Measurements from ENCODE around the gene DOCK3.
"Not testable (repeated sequence)": the region's sequence is repeated elsewhere in the genome, so short reads cannot be mapped to it uniquely, and the experiment has no call there.

Gene DOCK3

DNA sequence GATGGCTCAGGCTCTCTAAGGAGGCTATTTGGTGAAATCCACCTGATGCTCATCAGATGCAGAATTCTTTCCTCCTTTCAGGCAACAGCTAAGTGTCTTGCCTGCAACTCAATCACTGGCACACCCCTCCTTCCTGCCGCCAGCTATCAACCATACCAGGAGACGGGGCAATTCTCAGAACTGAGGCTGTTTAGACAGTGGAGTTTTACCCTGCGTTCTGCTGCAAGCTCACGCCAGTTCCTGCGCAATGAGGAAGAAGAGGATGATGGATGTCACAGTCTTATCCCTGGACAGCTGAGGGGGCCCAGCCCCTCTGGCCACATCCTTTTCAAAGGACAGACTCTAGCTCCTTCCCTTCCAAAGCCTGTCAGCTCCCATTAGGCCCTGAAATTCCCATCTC, 703.3 kb downstream of the DOCK3 start:
- no peak for DNase-seq

- no peak for DNase-seq
These were observed 704.0 kb downstream of the DOCK3 start for GRCh38 chr3:51378726-51379125.

DNA sequence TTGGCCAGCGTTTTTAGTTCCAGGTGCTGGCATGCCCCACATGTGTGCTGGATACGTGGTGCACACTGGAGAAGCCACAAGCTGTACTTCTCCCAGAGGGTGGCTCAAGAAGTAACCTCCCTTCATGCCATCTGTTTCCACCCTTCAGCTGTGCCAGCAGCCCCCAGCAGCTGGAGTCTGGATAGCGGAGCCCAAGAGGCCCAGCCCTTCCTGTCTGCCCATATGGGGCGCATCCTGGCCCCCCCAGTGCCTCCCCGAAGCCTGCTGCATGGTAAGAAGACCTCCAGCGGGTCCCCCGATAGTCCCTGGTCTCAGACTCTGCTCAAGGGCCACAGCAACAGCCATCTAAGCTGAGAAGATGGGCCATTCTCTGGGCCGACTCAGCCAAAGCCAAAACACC, 704.6 kb downstream of the DOCK3 start:
- no peak for DNase-seq

DNA sequence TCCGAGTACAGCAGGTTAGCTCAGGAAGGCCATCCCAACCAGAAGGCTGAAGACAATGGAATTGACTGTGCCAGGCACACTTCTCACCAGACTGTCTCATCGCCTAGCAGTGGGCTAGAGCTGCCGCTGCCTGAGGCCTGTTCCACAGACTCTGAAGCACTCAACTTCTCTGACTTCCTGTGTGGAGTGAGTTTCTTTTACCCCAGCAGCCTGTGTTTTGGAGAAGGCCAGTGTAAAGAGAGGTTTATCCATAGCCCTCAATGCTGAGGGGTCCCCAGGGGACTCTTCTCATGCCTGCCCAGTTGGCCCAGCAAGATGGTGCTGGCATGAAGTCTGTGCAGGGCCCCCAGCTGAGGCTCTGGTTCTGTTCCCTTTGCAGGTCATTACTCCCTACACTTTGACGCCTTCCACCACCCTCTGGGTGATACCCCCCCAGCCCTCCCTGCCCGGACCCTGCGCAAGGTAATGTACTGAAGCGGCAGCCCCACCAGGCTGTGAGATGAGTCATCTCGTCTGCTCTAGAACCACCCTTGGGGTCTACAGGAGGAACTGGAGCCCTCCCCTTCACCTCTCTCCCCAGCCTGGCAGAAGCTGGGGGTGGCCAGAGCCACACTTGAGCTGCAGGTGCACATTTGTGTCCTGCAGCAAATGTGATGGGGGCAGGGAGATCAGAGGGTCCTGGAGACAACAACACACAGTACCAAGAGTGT, 705.2 kb downstream of the DOCK3 start:
- no peak for DNase-seq

GRCh38 chr3:51380601-51381332, 706.0 kb downstream of the DOCK3 start:
- DNase-seq, result no peak

DNA sequence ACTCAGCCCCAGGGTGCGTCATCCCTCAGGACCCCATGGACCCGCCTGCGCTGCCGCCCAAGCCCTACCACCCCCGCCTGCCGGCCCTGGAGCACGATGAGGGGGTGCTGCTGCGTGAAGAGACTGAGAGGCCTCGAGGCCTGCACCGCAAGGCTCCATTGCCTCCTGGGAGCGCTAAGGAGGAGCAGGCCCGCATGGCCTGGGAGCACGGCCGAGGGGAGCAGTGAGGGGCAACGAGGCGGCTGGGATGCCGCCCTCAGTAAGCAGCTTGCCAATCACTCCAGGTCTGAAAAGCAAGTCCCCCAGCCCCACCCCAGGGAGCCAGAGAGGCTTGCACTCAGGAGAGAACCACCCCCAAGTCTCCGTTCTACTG, 706.6 kb downstream of the DOCK3 start:
- DNase-seq, result no peak

DNA sequence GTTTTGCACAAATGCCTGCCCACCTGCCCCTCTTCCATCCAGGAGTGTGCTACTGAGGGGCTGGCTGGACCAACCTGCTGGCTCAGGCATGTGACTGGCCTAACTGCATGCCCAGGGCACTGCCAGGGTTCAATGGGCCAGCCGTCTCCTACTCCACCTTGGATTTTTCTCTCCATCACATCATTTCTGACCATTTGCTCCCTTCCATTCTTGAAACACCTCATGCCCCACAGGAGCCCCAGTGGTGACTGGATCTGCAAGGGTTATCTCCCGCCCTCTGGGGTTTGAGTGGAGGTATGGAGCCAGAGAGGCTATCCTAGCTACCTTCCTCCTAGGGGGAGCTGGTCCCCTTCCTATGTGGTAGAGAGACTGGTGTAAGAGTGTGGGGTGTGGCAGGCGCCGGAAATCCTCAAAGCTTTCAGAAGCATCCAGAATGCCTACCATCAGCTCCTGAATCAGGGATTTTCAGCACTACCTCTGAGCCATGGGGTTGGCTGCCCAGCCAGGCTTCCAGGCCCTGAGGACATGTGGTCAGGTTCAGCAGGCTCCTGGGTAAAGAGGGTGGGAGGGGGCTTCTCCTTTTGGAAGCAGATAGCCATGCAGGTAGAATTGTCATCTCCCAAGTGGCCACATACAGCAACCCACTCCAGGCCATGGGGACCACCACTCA, 707.5 kb downstream of the DOCK3 start:
- DNase-seq, result no peak

DNA sequence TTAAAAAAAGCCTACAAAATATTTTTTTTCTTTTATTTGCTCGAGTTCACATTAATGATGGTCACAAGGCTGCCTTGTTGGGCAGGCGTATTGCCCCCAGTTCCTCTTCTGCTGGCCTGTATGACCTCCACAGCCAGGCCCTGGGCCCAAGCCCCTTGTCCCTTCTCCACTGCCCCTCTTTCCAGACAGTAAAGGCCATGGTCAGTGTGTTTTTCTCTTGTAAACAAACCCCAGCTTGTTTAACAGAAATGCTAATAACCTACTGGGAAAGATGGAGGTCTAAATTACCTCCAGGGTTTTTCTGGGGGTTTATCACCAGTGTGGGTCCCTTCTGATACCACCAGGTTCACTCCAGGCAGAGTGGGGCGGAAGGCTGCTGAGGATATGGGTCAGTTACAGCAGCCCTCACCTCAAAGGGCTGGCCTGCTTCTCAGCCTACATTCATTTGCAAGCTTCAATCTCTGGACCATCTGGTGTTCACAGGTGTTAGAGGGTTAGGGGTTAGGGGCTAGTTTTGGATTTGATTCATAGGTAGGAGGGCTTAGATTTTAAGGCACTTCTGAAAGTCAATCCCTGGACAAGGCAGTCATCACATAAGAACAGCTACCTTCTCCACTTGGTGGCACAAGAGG, 708.3 kb downstream of the DOCK3 start:
- no peak for DNase-seq

- DNase-seq, result no peak
These were observed 709.5 kb downstream of the DOCK3 start for GRCh38 chr3:51384055-51384725.

DNA sequence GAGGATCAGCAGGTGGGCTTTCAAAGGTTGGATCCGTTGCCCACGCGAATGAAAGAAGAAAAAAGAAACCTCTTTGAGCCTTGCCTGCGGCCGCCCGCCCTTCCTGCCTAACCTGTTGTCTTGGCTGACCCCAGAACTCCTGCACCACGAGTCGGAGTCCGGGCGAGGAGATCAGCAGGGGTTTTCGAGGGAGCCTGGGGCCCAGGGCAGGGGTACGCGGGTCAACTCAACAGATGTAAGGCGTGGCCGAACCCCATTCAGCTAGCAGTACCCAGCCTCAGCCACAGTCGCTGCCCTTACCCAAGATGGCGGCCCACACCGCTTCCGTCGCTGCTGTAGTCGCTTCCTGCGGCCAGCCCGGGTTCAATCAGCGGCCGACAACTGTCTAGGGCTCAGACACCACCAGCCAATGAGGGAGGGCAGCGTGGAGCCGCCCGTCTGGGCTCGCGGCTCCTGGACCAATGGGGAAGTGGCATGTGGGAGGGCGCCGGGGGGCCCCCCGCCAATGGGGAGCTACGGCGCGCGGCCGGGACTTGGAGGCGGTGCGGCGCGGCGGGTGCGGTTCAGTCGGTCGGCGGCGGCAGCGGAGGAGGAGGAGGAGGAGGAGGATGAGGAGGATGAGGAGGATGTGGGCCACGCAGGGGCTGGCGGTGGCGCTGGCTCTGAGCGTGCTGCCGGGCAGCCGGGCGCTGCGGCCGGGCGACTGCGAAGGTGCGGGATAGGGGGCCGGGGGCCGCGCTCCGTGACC, 710.2 kb downstream of the DOCK3 start, which contains the start of gene MANF:
Gene MANF, plus strand, starts transcription at position 566 of the 748 bp plus-strand sequence. Its CDS starts 52 bp downstream, at position 618.
- DNase-seq, result peak; percentile 94

- DNase-seq, result no peak
These were observed 710.9 kb downstream of the DOCK3 start for GRCh38 chr3:51385621-51386091.

DNA sequence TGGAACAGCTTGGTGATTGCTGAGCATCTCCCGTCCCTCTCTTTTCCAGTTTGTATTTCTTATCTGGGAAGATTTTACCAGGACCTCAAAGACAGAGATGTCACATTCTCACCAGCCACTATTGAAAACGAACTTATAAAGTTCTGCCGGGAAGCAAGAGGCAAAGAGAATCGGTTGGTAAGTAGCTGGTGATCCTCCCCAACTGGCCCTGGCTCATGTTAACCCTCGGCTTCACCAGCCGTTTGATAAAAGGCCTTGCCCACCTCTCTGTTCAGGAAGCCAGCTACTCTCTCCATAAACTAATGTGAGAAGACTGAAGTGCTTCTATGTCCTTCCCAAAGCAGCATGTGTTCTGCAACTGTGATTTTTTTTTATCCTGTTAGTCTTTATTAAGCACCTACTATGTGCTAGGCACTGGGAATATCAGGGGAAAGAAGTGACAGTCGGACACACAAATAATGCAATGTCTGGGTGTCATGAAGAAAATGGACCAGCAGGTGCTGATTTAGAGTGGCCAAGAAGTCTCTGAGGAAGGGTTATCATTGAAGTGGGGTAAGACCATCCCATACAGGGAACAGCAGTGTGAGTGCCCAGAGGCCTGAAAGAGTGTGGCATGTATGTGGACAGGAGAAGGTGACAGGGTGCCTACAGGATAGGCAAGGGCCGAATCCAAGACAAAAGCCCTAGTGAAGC, 711.6 kb downstream of the DOCK3 start:
- DNase-seq, result no peak

DNA sequence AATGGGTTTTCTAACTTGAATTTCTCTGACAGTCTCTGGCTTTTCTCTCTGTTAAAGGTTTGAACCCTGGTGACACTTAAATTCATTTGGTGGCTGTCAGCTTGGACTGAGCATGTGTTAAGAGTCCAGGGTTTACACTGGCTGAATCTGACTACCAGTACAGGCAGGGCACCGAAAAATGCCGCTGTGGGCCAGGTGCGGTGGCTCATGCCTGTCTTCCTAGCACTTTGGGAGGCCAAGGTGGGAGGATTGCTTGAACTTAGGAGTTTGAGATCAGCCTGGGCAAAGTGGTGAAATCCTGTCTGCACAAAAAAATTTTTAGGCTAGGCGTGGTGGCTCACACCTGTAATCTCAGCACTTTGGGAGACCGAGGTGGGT, 712.1 kb downstream of the DOCK3 start:
- DNase-seq, result no peak

GRCh38 chr3:51387281-51387680, 712.6 kb downstream of the DOCK3 start:
- not testable (repeated sequence) for DNase-seq

- no peak for DNase-seq
These were observed 713.7 kb downstream of the DOCK3 start for GRCh38 chr3:51388286-51389029.

DNA sequence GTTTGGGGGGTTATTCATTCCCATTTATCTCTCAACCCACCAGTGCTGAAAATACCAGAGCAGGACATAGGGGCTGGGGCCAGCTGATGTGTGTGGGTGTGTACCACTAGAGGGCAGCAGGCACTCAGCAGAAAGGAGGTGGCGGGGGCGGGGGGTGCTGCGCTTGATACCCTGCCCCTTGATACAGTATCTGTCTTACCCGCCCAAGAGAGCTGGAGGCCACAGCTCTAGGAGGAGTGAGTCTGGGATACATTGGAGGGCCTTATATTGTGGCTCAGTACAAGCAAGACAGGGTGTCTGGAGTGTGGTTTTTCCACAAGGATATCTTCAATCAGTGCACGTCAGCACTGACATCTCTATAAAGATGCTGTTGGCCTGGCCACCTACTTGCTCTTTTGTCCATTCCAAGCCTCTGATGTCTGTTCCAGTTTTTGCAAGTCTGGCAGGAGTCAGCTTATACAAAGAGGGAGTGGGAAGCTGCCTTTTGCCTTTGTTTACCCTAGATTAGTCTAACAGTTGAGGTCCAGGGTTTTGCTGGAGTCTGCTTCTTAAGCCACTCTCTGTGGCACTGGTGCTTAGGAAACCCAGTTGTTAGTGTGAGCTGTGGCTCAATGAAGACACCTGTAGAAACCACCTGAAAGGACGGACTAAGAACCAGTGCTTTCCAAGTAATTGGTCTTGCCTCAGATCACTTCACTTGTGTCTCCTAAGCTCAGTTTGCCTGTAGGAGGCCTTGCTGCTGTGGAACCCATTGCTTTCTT, 714.9 kb downstream of the DOCK3 start:
- DNase-seq, result no peak

- no peak for DNase-seq
These were observed 715.7 kb downstream of the DOCK3 start for GRCh38 chr3:51390246-51391074.

DNA sequence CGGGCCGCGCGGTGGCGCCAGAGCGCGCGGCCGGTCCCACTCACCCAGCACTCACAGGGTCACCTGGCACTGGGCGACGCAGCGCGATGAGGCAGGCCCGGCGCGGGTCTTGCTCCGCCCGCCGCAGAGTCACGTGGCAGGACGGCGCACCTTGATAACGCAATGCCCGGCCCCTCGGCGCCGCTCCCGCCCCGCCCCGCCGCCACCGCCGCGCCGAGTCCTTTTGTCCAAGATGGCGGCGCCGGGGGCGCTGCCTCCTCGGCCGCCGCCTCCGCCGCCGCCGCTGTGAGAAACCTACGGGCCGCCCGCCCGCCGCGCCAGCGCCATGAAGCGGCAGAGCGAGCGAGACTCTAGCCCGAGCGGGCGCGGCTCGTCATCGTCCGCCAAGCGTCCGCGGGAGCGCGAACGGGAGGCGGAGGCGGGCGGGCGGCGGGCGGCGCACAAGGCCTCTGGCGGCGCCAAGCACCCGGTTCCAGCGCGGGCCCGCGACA, 716.4 kb downstream of the DOCK3 start, which contains the start of gene RBM15B:
Gene RBM15B, plus strand, starts transcription at position 211 of the 491 bp plus-strand sequence. Its CDS starts 115 bp downstream, at position 326.
- peak; percentile 89 for DNase-seq

Measured in NCI-H1092 treated with DMSO at 0.1 percent for 48 hours (cell line).